Femur (tissue), 1 donor: ENCODE results near the gene CACNA1C.
A peak's percentile ranks its signal among the peaks of the same experiment; 100 is the strongest.

ENCODE experiments used
- DNase-seq: peaks from one replicate; pipeline ENCODE4 v3.0.0-alpha.2; 2017

The CACNA1C gene

DNA sequence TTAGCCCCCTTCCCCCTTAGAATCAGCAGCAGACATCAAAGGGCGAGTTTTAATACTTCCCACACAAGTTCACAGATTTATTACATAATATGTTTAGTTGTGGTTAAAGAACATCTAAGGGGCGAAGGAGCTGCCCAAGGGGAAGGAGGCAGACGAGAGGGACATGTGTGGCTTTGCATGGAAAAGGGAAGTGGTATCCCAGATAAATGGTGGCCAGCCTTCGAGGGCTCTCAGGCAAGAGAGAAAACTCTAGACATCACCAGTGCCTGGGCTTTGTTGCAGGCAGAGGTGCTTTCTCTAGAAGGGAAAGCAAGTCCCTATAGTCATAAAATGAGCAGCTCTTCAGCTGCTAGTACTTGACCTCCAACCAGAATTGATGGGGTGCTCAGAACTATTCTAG is 121.2 kb downstream of the CACNA1C start:
- no peak for DNase-seq

DNA sequence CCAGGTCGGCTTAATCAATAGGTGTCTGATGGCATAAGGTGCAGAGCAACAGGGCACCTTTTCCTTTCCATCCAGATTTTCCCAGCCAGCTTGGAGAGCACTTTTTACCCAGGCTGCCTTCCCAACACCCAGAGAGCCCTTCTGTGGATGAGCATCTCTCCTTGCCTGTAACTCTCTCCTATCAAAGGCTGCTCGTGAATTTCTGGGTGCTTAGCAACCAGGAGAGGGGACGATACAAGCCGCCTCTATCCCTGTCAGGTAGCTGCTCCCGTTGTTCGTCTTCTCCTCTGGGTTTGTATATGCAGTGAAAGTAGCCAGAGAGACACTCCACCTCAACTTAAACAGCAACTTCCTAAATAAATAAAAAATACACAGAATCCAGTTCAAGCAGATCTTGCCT is 124.2 kb downstream of the CACNA1C start:
- DNase-seq, result no peak

DNA sequence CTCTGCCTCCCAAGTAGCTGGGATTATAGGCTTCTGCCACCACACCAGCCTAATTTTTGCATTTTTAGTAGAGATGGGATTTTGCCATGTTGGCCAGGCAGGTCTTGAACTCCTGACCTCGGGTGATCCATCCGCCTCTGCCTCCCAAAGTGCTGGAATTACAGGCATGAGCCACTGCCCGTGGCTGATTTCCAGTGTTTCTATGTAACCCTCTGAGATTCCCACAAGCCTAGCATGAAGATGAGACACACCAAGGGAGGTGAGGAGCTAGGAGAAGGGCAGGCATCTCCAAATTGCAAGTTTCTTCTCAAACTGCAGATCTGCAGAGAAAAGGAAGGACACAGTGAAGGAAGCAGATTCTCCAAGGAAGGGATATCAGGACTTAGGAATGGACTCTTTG is 125.0 kb downstream of the CACNA1C start:
- no peak for DNase-seq

DNA sequence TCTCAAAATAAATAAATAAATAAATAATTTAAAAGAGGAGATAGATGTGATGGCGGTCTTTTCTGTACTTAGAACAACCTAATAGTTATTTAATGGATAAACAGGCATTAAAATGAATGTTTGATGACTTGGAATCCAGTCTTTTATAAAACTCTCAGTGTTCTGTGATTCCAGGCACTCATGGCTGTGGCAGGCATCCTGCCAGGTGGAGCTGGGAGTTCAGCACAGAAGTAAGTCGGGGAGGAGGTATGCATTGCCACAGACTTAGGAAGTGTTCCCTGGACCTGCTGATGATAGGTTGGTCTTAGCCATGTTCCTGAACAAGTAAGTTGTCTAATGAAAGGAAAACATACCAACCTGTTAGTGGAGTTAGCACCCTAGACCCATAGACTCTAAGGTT is 126.3 kb downstream of the CACNA1C start:
- no peak for DNase-seq

DNA sequence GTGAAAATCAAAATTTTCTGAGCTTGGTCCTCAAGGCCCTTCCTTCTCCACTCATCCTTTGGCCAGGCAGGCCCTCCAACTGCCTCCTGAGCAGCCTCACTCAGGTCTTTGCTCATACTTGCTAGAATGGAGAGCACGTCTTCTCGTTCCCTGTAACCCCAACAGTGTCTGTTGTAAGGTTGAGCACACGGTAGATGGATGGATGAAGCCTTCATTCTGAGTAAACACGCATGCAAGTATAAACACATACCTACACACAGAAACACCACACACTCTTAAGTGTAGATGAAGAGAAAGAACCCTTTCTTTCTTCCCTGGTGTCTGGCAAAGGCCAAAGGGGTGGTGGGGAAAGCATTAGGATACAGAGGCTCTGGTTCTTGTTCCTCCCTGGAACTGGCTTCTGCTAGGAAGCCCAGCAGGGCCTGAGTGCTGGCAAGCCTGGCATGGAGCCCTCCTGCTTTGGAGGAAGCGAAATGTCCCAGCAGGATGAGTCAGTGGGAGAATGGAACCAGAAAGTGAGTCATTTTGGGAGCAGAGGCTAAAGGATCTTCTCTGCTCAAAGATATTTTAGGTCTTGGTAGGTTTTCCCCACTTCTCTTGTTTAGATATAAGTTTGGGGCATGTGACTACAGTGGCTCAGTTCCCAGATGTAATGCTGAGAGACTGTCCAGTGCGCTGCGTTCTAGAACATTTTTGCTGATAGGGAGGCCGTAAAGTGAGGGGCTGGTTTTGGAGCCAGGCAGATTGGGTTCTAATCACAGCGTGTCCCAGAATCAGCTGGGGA is 127.4 kb downstream of the CACNA1C start:
- no peak for DNase-seq

DNA sequence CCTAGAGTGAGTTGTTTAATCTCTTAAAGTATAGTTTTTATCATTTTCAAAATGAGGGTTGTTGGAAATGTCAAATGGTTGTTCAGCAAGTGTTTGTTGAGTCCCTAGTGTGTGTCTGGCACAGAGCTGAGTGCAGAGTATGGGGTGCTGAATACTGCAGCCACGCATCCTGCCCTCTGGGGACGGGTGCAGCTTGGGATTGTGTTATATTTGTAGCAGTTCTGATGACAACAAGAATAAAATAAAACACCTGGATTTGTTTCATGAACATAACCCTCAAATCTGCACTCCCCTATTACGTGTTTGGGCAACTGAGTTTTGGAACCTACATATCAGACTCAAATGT is 127.9 kb downstream of the CACNA1C start:
- no peak for DNase-seq

DNA sequence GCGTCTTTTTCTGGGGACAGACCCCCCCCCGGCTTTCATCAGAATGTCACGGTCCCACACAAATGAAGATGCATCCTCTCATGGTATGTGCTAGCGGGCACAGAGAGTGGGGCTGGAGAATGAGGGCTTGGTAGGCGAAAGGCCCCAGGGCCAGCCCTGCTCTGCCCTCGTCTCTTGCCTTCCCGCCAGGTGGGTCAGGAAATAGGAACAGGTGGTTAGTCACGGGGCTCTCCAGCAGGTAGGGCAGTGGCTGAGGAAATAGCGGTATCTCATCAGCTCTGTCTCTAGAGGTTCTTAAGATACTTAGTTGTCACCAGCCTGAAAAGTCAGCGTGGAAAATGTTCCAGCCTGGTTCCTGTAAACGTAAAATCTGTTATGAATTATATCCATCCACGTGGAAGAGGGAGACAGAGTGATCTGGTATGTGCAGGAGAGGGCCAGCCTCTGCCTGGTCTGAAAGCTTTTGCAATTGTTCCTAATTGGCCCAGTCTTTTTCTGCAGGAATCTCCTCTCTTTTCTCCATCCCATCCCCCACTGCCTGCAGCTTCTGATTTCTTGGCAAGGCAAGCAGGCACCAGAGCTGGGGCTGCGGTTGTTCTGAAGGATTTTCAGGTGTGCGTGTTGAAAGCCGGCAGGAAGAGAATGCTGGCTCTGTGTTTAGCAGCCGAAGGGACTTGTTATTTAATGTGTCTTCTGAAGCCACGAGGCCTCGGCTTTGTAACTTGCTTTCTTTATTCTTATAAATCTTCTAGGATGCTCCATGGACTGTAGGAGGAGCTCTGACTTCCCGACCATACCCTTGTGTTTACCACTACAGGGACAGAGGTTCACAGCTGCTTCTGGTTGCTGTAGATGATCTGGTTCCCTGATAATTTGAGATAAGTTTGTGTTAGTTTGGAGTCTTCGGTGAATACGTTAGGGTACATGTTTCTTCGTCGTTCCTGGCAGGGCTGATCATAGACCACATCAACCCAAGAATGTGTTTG is 131.1 kb downstream of the CACNA1C start:
- peak; percentile 37 for DNase-seq

DNA sequence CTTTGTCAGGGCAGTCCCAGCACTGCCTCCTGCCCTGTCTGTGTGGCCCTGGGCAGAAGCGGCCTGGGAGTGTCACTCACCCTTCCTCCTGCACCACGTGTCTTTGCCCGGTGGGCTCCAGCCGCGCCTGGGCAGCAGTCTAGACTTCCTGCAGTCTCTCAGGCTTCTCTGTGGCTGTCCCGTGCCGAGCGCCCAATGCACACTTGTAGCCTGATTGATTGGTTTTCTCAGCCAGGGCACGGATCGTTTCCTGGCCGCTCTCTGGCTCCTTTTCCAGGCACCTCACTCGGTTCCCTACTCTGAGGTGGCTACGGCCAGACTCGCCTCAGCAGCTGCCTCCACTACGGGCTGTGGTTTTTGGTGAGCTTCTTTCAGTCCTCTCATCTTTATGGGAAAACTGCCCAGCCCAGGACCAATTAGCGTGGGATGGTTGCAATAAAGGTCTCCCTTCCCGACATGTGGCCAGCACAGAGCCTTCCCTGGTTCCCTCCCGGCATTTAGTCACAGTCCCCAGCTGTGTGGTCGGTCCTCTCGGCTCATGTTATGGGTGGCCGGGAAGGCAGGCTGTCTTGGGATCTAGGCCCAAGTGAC is 133.1 kb downstream of the CACNA1C start:
- DNase-seq, result no peak

DNA sequence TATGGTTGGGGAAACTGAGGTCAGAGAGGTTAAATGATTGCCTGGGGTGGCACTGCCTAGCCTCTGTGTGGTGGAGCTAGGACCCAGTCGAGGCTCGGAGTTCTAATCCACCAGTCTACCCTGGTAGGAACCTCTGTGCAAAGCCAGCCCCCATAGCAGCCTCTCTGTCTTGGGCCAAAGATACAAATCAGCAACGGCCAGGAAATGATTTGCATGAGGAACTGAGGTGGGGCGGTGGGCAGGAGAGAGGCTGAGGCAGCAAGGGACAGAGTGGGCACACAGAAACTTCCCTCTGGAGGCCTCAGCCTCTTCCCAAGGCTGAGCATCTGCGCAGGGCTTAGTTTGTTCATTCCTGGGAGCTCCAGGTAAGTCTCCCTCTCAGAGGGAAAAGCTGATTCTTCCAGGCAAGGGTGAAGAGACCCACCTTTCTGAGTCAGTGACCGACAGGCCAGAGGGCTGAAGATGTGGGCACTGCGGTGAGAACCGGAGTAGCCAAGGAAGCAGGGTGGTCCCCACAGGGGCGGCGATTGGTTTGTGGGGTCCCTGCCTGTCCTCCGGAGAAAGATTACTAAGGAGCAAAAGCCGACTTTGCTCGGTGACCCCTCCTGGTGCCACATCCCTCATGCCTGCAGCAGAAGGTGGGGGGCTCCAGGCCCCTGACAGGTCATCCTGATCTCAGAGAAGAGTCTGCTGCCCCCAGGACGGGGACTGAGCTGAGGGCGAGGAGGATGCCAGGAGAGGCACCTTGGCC is 134.6 kb downstream of the CACNA1C start:
- no peak for DNase-seq

DNA sequence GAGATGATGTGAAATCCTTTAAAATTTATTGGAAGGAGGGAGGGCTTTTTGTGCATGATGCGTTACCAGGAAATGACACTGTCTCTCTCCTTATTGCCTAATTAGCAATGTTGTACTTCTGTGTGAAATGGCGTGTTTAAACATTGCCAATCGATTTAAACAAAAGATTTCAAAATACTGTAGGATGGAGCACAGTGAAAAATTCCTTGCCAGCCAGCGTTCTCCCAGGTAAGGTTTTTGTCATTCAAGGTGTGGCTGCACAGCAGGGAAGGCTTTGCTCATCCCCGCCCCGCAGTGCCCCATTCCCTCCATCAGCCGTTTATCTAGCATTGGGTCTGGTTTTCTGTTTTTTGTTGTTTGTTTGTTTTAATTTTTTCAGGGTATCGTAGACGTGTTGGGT is 137.3 kb downstream of the CACNA1C start:
- no peak for DNase-seq

DNA sequence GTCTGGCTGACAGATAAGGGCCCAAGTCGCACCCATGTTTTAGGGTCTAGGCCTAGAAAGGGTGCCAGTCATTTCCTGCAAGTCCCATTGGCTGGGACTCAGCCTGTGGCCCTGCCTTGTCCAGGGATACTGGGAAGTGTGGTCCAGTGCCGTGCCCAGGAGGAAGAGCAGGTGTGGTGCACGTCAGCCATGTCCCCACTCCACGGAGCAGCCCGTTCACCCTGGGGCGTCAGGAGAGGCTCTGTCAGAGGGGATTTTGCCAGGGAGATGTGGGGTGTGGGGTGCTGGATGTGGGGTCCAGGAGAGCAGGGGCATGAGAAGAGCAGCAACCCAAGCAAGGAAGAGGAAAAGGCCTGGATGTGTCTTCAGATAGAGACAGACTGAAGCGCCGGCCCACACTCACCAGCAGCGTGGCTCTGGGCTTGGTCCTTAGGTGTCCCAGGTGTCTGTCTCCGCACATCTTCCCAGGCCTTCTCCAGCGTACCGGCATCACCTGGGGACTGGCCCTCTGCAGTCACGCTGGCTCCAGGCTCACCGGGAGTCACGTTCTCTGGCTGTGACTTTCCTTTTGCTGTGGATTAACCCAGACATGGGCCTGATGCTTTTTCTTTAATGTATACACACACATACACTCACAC is 138.2 kb downstream of the CACNA1C start:
- no peak for DNase-seq

DNA sequence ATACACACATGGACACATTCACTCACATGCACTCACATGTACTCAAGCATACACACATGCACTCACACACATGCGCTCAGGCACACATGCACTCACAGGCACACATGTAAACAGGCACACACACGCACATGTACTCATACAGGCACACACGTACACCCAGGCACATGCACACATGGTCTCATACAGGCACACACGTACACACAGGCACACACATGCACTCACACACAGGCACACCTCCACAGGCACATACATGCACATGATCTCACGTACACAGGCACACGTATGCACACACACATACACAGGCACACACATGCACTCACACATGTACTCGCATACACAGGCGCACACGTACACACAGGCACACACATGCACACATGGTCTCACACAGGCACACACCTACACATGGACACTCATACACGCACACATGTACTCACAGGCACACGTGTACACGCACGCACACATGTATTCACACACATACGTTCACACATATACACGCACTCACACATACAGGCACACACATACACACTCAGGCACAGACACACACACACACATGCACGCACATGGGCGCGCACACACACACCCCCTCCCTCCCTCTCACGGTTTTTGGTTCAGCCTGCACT is 138.9 kb downstream of the CACNA1C start:
- DNase-seq, result no peak

DNA sequence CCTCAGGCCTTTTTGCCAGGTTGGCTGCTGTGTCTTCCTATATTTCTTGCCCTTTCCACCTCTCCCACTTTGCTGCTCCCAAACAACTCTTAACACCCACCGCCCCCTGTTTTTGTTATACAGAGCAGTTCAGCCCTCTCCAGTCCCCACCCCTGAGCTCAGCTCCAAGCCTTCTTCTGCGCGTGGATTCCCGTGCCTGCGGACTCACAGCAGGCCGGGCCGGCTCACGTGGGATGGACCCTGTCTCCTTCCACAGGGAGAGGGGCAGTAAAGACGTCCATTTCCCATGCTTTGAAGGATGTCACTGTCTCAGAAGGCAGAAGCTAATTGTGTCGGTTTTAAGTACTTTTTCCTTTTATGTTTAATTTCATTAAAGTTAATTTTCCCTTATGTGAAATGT is 139.4 kb downstream of the CACNA1C start:
- DNase-seq, result no peak

DNA sequence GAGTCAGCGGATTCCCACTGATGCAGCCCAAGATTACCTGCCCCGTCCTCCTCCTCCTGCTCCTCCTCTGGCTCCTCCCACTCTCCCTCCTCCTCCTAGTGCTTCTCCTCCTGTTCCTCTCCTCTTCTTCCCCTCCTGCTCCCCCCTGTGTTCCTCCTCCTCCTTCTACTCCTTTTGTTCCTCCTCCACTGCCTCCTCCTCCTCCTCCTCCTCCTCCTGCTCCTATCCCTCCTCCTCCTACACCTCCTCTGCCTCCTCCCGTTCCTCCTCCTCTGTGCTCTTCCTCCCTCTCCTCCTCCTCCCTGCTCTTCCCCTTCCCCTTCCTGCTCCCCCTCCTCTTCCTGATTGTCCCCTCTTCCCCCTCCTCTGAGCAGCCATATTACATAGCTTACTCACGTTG is 141.3 kb downstream of the CACNA1C start:
- no peak for DNase-seq

DNA sequence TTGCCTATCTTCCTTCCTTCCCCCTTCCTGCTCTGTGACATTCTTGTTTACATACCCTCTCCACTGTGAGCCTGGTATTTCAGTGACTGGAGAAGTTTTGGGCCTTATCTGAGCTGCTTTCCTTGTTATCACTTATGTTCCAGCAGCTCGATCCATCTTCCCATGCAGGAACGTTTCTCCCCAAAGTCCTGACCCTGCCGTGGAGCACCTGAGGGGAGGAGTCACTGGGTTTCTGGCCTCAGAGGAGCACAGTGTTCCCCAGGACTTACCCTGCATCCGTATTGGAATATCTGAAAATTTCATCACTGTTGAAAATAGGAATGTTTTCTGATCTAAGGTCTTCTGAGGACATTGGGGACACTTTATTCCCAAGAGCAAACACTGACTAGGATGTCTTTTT is 141.8 kb downstream of the CACNA1C start:
- no peak for DNase-seq

DNA sequence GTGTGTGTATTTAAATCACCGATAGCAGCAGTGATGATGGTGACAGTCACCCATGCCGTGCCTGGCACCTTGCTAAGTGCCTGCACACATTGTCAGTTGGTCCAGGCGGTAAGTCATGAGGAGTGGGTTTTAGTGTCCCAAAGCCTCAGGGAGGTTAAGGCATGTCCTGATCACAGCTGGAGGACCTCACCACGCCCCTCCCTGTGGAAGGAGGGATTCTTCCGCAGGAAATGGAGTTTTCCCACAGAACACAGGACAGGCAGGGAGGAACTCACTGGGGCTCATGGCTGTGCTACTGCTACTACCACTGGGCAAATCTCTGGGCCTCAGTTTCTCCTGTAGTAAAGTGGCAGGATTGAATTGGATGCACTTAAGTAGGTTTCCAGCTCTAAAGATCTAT is 142.3 kb downstream of the CACNA1C start:
- no peak for DNase-seq

DNA sequence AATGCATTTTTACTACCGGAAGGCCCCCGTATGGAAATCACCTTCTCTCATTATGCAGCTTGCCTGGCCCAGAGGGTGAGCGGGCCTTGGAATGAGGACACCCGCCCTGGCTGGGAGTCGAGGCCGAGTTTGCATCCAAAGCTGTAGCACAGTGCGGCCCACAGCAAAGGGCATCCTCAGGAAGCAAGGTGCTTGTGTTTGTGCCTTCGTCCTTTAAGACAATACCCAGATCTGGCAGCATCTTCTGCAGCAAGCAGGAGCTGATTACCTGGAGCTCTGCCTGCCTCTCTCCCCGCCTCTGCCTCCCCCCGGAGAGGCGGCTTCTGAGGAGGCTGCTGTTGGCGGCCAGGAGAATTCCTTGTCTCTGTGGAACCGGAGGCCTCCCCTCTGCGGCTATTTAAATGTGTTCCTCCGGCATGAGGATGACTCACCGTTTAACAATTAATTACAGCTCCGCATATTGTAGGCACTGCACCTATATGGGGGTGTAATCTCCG is 145.3 kb downstream of the CACNA1C start:
- DNase-seq, result no peak

DNA sequence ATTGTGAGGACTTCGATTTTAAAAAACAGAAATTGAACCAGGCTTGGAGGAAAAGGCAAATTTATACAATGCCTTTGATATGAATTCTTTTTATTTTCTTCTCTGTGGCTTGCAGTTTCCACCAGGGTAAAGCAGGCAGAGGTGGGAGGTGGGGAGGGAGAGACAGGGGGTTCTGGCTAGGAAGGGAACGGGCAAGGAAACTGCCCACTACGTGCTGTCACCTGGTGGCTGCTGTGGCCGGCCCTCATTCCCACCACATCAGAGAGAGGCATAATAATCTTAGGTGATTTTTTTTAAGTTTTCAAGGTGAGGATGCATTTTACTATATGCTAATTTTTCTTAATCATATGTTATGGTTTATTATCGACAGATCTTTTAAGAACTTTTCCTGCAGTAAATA is 145.8 kb downstream of the CACNA1C start:
- DNase-seq, result no peak

DNA sequence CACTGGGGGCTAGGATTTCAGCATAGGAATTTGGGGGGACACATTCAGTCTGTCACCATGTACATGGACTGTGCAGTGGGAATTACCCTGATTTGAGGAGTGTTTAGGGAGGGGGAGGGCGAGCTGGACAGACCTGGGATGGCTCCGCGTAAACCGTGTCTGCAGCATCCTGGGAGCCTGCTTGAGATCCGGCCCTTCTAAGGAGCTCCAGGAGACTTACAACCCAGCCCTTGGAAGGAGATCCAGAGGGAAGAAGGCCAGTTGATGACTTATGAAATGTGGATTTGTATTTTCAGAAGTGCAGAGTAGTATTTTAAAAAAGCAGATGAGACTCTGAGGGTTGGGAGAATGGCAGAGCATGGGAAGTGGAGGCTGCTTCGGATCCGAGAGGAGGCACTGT is 153.2 kb downstream of the CACNA1C start:
- DNase-seq, result no peak

DNA sequence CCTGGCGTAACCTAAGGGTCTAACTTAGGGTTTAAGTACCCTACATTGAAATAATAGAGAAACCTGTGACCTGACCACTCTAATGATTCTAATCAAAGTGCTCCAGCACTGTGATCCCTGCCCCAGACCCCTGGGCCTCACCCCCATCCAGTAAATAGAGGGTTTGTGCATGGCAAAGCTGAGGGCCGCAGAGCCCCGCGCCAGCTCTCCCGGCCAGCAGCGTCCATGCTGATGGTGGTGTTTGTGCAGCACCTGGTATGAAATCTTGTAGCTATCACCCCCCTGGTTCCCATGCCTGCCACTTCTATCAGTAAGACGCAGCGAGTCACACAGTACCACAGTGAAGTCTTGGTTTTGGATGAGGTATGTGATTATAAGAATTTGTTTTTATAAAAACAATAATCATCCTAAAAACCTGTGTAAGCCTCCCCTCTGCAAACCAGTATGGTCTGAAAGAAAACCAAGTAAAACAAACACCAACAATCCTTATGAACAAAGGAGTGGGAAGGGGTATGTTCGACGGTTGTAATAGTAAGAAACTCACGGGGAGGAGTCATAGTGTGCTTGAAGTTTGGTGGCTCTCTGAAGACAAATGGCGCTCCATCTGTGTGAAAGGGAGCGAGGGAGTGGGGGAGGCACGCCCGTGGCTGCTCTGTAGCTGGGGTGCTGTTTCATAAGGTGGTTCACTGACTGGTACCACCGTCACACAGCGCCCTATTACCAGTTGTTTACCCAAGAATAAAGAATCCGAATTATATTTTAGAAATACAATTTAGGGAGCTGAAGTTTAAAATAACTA is 156.2 kb downstream of the CACNA1C start:
- DNase-seq, result no peak

DNA sequence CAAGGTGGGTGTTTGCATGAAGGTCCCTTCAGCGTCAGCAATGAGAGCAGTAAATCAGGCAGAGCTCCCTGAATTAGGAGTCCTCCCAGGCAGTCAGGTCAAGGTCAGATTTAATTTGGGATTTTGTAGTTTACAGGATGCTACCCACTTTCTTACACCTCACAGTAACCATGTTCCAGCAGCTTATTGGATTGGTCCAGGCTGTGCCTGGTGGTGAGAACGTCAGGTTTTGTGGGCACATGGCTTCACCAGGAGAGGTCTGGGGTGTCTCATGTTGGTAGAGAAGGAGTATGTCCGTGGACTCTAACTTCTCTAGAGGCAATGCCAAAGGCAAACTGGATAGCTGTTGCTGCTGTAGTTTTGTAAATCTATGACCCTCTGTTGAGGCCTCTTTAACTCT is 158.3 kb downstream of the CACNA1C start:
- DNase-seq, result no peak
